Panc1 (cell line): ENCODE results near the gene EPHA10. TPM values are rescaled to one million over a fixed set of nuclear protein-coding genes. Genes with fewer than 3 reads are reported as not detected.
"Not testable (repeated sequence)": the region's sequence is repeated elsewhere in the genome, so short reads cannot be mapped to it uniquely, and the experiment has no call there.

Source experiments
- ATAC-seq: fragments of 200-7000 bp; cut with Tn5 transposase; 2 replicates; pipeline ENCODE4 v1.9.1; 2020; ENCODE audit warnings: mild to moderate bottlenecking, moderate library complexity
- BruUV-seq: library from RNA; stranded (reverse); fragments of 400-500 nt; replicated peaks from 2 replicates; lab custom pipeline; 2021; lab: Mats Ljungman, UMichigan
- CTCF ChIA-PET: fragments of 300-600 bp; sonication (Branson Sonifier 250); formaldehyde crosslinking; loops from one replicate; lab custom pipeline; 2022; ENCODE audit warnings: antibody characterized with exemption; lab: Charles Lee
- POLR2A ChIA-PET: fragments of 300-600 bp; sonication (Branson Sonifier 250); formaldehyde crosslinking; loops from one replicate; lab custom pipeline; 2022; ENCODE audit warnings: antibody characterized with exemption; lab: Charles Lee
- DNase-seq: peaks from one replicate; pipeline ENCODE4 v3.0.0-alpha.2; 2010; ENCODE audit warnings: low read depth, low spot score
- H3K27ac ChIP-seq: 2 replicates; pipeline ENCODE4 v1.5.1; 2011; ENCODE audit warnings: mild to moderate bottlenecking, low read length, inconsistent platforms
- H3K27me3 ChIP-seq: fragments of 200-500 bp; sonication (Bioruptor generic); 2 replicates; pipeline ENCODE4 v1.6.0; 2014; ENCODE audit warnings: low read length, inconsistent platforms; ENCODE audit not compliant: control insufficient read depth, insufficient read depth
- H3K36me3 ChIP-seq: fragments of 200-500 bp; sonication (Bioruptor generic); 2 replicates; pipeline ENCODE4 v1.5.1; 2014; ENCODE audit warnings: inconsistent platforms, mild to moderate bottlenecking, low read length, moderate library complexity; ENCODE audit not compliant: control insufficient read depth, insufficient read depth
- H3K4me1 ChIP-seq: 2 replicates; pipeline ENCODE4 v1.5.1; 2011; ENCODE audit warnings: inconsistent platforms, mild to moderate bottlenecking, low read length, moderate library complexity; ENCODE audit not compliant: control insufficient read depth, insufficient read depth
- H3K4me3 ChIP-seq, 2 experiments: 2 replicates each; pipeline ENCODE4 v1.5.1; 2011 to 2012; ENCODE audit warnings: low read depth in 2 of 2, low read length in 2 of 2, mild to moderate bottlenecking in 2 of 2, inconsistent platforms in 1 of 2, moderate library complexity in 1 of 2
- H3K9me3 ChIP-seq: fragments of 200-500 bp; sonication (Bioruptor generic); 2 replicates; pipeline ENCODE4 v1.5.1; 2014; ENCODE audit warnings: low read depth, mild to moderate bottlenecking, inconsistent platforms, low read length, moderate library complexity; ENCODE audit not compliant: control insufficient read depth, insufficient read depth
- POLR2AphosphoS5 ChIP-seq: IDR thresholded peaks from 2 replicates; pipeline ENCODE4 v1.6.1; 2012; ENCODE audit warnings: mild to moderate bottlenecking, low read depth, low read length, moderate library complexity
- SIN3A ChIP-seq: IDR thresholded peaks from 2 replicates; pipeline ENCODE4 v1.6.1; 2012; ENCODE audit warnings: low read depth, mild to moderate bottlenecking, low read length, moderate library complexity, borderline replicate concordance; ENCODE audit not compliant: insufficient read depth
- TCF7L2 ChIP-seq: IDR thresholded peaks from 2 replicates; pipeline ENCODE4 v1.6.1; 2011; ENCODE audit warnings: mild to moderate bottlenecking, low read depth, low read length, inconsistent platforms
- in situ Hi-C: cut with HindIII; loops from 2 replicates; pipeline ENCODE4 v1.10.0; 2016; ENCODE audit warnings: low sequenced_read_pairs, low pct_unique_long_range_greater_than_20kb
- intact Hi-C: fragments of 100-400 bp; cut with micrococcal nuclease; formaldehyde crosslinking; loops from one replicate; pipeline ENCODE4 v1.10.0; 2022; ENCODE audit not compliant: unreplicated experiment
- total RNA-seq: library from RNA; stranded (reverse); gene quantifications from one replicate; pipeline ENCODE4 v1.2.1, GENCODE V29; 2021; ENCODE audit not compliant: unreplicated experiment
- TF ChIP-seq, protein P1 (sequence below): fragments of 450-650 bp; IDR thresholded peaks from 2 replicates; pipeline ENCODE4 v1.5.1; 2017; ENCODE audit warnings: mild to moderate bottlenecking
- TF ChIP-seq, protein P2 (sequence below), 2 experiments: IDR thresholded peaks; 2 replicates each; pipeline ENCODE4 v1.6.1; 2011 to 2012; ENCODE audit warnings: low read depth in 2 of 2, control low read depth in 1 of 2, low read length in 1 of 2, mild to moderate bottlenecking in 1 of 2, moderate library complexity in 1 of 2; ENCODE audit not compliant: insufficient read depth in 1 of 2

The EPHA10 gene
- total RNA-seq, 1 experiment from 2014 or later = 2.8 TPM

DNA sequence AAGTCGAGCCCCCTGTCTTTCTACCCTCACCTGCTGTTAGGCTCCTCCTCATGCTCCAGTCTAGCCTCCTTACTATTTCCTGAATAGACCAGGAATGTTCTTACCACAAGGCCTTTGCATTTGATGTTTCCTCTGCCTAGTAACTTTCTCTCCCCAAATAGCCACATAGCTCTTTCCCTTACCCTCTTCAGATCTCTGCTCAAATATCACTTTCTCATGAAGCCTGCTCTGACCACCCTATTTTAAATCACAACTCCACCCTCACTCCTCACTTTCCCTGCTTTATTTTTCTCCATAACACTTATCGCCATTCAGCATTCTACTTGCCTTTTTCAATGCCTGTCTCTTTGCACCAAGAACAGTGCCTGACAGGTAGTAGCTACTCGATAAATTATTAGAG, 79.2 kb downstream of the EPHA10 start:
- TF ChIP-seq POLR2AphosphoS5 (no peak), TCF7L2 (no peak), SIN3A (no peak)
- TF ChIP-seq, protein P1, sequence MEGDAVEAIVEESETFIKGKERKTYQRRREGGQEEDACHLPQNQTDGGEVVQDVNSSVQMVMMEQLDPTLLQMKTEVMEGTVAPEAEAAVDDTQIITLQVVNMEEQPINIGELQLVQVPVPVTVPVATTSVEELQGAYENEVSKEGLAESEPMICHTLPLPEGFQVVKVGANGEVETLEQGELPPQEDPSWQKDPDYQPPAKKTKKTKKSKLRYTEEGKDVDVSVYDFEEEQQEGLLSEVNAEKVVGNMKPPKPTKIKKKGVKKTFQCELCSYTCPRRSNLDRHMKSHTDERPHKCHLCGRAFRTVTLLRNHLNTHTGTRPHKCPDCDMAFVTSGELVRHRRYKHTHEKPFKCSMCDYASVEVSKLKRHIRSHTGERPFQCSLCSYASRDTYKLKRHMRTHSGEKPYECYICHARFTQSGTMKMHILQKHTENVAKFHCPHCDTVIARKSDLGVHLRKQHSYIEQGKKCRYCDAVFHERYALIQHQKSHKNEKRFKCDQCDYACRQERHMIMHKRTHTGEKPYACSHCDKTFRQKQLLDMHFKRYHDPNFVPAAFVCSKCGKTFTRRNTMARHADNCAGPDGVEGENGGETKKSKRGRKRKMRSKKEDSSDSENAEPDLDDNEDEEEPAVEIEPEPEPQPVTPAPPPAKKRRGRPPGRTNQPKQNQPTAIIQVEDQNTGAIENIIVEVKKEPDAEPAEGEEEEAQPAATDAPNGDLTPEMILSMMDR = no peak
- TF ChIP-seq, protein P2, sequence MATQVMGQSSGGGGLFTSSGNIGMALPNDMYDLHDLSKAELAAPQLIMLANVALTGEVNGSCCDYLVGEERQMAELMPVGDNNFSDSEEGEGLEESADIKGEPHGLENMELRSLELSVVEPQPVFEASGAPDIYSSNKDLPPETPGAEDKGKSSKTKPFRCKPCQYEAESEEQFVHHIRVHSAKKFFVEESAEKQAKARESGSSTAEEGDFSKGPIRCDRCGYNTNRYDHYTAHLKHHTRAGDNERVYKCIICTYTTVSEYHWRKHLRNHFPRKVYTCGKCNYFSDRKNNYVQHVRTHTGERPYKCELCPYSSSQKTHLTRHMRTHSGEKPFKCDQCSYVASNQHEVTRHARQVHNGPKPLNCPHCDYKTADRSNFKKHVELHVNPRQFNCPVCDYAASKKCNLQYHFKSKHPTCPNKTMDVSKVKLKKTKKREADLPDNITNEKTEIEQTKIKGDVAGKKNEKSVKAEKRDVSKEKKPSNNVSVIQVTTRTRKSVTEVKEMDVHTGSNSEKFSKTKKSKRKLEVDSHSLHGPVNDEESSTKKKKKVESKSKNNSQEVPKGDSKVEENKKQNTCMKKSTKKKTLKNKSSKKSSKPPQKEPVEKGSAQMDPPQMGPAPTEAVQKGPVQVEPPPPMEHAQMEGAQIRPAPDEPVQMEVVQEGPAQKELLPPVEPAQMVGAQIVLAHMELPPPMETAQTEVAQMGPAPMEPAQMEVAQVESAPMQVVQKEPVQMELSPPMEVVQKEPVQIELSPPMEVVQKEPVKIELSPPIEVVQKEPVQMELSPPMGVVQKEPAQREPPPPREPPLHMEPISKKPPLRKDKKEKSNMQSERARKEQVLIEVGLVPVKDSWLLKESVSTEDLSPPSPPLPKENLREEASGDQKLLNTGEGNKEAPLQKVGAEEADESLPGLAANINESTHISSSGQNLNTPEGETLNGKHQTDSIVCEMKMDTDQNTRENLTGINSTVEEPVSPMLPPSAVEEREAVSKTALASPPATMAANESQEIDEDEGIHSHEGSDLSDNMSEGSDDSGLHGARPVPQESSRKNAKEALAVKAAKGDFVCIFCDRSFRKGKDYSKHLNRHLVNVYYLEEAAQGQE (IDR thresholded peaks at IDR 0.05; ENCODE audit: insufficient read depth in 1 of 2, low read depth in 2 of 2, low read length in 1 of 2) = no peak
- Histone ChIP-seq H3K27me3 (no peaks in the 10 kb centered on the region), H3K27ac (no peak overlapping the region), H3K9me3 (no peaks in the 10 kb centered on the region), H3K4me1 (peaks cover 10% of the 10 kb centered on the region), H3K36me3 (peaks cover 24% of the 10 kb centered on the region), H3K4me3 (no peak overlapping the region)
- DNase-seq (no peak), ATAC-seq (no peak)
- intact Hi-C loops = no loop called here
- no TSS peak for BruUV-seq
- ChIA-PET POLR2A (interaction anchor here (0.6 kb wide), 1 partner anchor 62 kb away, joined by 5 read pairs; no protein-coding TSS in a partner anchor), CTCF (no interaction called here)
- in situ Hi-C loops = no loop called here

DNA sequence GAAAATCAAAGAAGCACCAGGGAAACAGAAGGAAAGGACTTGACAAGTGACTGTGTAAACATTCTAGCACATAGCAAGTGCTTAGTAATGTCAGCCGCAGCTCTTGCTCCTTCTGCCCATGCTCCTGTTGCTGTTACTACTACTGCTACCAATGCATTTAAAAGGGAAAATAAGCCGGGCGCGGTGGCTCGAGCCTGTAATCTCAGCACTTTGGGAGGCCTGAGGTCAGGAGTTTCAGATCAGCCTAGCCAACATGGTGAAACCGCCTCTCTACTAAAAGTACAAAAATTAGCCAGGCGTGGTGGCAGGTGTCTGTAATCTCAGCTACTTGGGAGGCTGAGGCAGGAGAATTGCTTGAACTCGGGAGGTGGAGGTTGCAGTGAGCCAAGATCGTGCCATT, 80.7 kb downstream of the EPHA10 start:
- intact Hi-C loops, in situ Hi-C loops, DNase-seq, POLR2A ChIA-PET, H3K4me3 ChIP-seq, H3K27me3 ChIP-seq, H3K4me1 ChIP-seq, ATAC-seq, BruUV-seq, H3K9me3 ChIP-seq, H3K27ac ChIP-seq: not testable (repeated sequence)
- peaks cover 22% of the 10 kb centered on the region for H3K36me3 ChIP-seq
- CTCF ChIA-PET = interaction anchor here (1.2 kb wide), 1 partner anchor 122 kb away, joined by 3 read pairs; no protein-coding TSS in a partner anchor

DNA sequence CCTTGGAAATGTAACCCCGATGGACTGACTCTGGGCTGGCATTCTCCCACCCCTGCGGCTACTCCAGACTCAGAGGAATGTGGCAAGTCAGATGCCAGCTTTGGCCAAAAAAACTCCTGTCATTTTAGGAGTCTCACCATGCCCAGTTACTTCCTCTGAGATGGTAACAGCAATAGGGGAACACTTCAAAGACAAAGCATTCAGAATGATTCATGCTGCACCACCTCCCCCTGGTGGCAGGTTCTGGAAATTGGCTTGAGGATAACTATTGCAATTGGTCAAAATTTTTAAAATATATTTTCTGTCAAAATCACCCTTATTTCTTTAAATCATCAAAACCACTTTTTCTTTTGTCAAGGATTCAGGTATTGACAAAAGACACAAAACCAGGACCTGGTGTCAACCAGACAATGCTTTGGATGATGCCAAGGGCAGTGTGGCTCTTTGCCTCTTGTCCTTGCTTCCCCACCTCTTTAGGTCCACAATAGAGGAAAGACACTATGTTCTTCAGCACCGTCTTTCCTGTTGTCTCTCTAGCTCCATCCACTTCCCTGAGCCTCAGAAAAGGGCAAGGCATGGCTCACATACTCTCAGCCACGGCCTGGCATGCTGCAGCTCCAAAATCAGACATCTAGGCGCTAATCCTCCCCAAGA, 82.5 kb downstream of the EPHA10 start:
- CTCF ChIA-PET = interaction anchor here (1.6 to 2.8 kb wide), 2 partner anchors 79 to 80 kb away, joined by 4 to 10 read pairs; no protein-coding TSS in a partner anchor
- Histone ChIP-seq H3K27ac (no peak overlapping the region), H3K9me3 (no peaks in the 10 kb centered on the region), H3K36me3 (peaks cover 20% of the 10 kb centered on the region), H3K4me3 (no peak overlapping the region), H3K27me3 (no peaks in the 10 kb centered on the region), H3K4me1 (no peaks in the 10 kb centered on the region)
- POLR2A ChIA-PET = interaction anchor here (0.6 kb wide), 1 partner anchor 39 kb away, joined by 3 read pairs; no protein-coding TSS in a partner anchor
- intact Hi-C loops (loop anchor here (1.0 kb wide), 2 partner anchors 79 to 118 kb away; no protein-coding TSS in a partner anchor), in situ Hi-C loops (no loop called here)
- TF ChIP-seq, protein P1 = peak; percentile 90
- TF ChIP-seq TCF7L2 (peak; percentile 89), SIN3A (no peak), POLR2AphosphoS5 (no peak)
- TF ChIP-seq, protein P2 (IDR thresholded peaks at IDR 0.05; ENCODE audit: insufficient read depth in 1 of 2, low read depth in 2 of 2, low read length in 1 of 2) = no peak
- DNase-seq (peak; percentile 42), ATAC-seq (peak; percentile 81)
- no TSS peak for BruUV-seq
